Pancreas (tissue), 10 donors: ENCODE results near the gene PBRM1. TPM values are rescaled to one million over a fixed set of nuclear protein-coding genes. Genes with fewer than 3 reads are reported as not detected.
A peak's percentile ranks its signal among the peaks of the same experiment; 100 is the strongest.

Experiments used
- ATAC-seq, 4 donors: fragments of 200-7000 bp; cut with Tn5 transposase; one replicate each; pipeline versions ENCODE4 v1.8.0 to v1.9.1; 2020; ENCODE audit warnings: mild to moderate bottlenecking in 4 of 4, moderate library complexity in 4 of 4
- DNase-seq, 6 donors: peaks; one replicate each; pipeline ENCODE4 v3.0.0-alpha.2; 2020
- FAIRE-seq: peaks from 2 replicates; lab custom pipeline; 2012; peaks lifted over from hg19 to GRCh38; lab: Jason Lieb, UNC
- H3K27ac ChIP-seq, 4 donors: fragments of 200-600 bp; sonication (generic); 1 replicate in 3 of 4; 2 replicates in 1 of 4; pipeline versions ENCODE4 v1.5.0 to v1.8.0; 2020
- H3K27me3 ChIP-seq, 4 donors: fragments of 200-600 bp; one replicate each; pipeline ENCODE4 v1.8.0; 2021
- H3K36me3 ChIP-seq, 3 donors: fragments of 200-600 bp; sonication (generic) in 1 of 3; one replicate each; pipeline versions ENCODE4 v1.5.0 to v1.8.0; 2020 to 2021
- H3K4me1 ChIP-seq, 3 donors: fragments of 200-600 bp; one replicate each; pipeline ENCODE4 v1.8.0; 2021
- H3K4me3 ChIP-seq, 4 donors: fragments of 200-600 bp; sonication (generic) in 2 of 4; one replicate each; pipeline versions ENCODE4 v1.5.0 to v1.8.0; 2020 to 2021
- H3K9me3 ChIP-seq, 4 donors: fragments of 200-600 bp; one replicate each; pipeline ENCODE4 v1.8.0; 2021
- CTCF ChIP-seq, 4 donors: fragments of 200-600 bp; sonication (generic) in 3 of 4; IDR thresholded peaks; one replicate each; pipeline versions ENCODE4 v1.5.0 to v1.8.0; 2021; ENCODE audit warnings: antibody characterized with exemption in 4 of 4
- WGBS, 2 donors: extraction: QIAGEN DNeasy Blood & Tissue Kit; methylation state at CpG; one replicate each; pipeline ENCODE4 v1.1.7; 2013; 5-methylcytosine and 5-hydroxymethylcytosine counted together
- intact Hi-C, 3 donors: fragments of 100-400 bp; cut with DNase I; formaldehyde crosslinking; loops; one replicate each; pipeline versions ENCODE4 v1.11.1 to v1.14.2; 2022
- polyA plus RNA-seq, 2 donors: library from polyadenylated mRNA; stranded (reverse); fragments of 200-250 nt; gene quantifications; one replicate each; pipeline ENCODE4 v1.2.3, GENCODE V29; 2013
- total RNA-seq, 6 donors: library from RNA; stranded (reverse); fragmentation: NEBNext Ultra II Directional in 4 of 6; extraction: Animal tissue kit (Norgen Biotek cat#: 25700) in 4 of 6; gene quantifications; one replicate each; pipeline versions ENCODE4 v1.2.1 to v1.2.4, GENCODE V29; 2021 to 2023
- donor health status: healthy with polysubstance abuse.
- donor health status: DM: no; HTN: no; CAD: no; lungs with moderate emphysema.
- donor health status: DM: no; HTN: no; CAD: no.
- donor health status: control.
- donor health status: control.
- donor health status: Bipolar disorder and iron deficiency.
- donor health status: DM: yes; HTN: yes; CAD: no.
- donor health status: DM: no; HTN: no; CAD: no.
- donor health status: DM: no; HTN: no; CAD: no.
- donor health status: DM: yes; HTN: yes; CAD: no.

Gene PBRM1
- total and polyA plus RNA-seq, 8 donors, result 7.4 to 34.9 (median 22.5) TPM

DNA sequence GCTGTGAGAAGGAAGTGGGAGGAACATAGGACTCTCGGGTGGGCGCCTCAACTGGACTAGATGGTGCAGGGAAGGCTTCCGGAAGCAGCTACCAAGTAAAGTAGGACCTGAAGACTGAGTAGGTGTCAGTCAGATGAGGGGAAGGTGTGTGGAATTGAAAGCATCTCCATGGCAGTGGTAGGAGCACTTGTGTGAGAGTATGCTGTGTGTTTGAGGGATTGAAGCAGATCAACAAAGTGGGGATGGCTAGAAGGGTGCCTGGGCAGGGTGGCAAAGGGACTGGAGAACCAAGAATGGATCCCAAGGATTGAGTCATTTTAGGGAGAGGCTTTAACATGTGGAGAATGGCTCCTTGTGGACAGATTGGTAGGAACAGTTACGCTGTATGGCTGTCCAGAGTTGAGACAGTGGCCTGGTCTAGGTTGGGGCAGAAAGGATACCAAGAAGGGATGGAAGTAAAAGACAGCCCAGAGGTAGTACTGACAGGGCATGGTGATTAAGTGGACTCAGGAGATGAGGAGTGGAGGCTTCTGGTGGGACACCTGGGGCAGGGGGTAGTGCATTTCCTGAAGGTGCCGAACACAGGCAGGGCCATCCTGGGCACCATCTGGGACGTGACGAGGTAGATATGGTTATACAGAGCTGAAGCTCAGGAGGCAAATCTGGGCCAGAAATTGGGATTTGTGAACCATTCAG is 147.8 kb downstream of the PBRM1 start:
- intact Hi-C loops, result no loop called here
- Histone ChIP-seq H3K4me3 (peak overlapping the region in 3 of 4 donors; percentile 51 to 65 (median 59)), H3K36me3 (no peaks in the 10 kb centered on the region), H3K27ac (peak overlapping the region in 2 of 4 donors; percentile 81 to 89), H3K4me1 (peaks cover 12 to 25% (median 13%) of the 10 kb centered on the region in 3 donors), H3K9me3 (no peaks in the 10 kb centered on the region), H3K27me3 (no peaks in the 10 kb centered on the region)
- no peak for TF ChIP-seq CTCF (IDR thresholded peaks at IDR 0.05)
- ATAC-seq (no peak), DNase-seq (peak in 1 of 6 donors; percentile 25), FAIRE-seq (no peak)
- 43 to 60% methylated on average over 7 of the region's 7 CpGs for WGBS, 2 donors

DNA sequence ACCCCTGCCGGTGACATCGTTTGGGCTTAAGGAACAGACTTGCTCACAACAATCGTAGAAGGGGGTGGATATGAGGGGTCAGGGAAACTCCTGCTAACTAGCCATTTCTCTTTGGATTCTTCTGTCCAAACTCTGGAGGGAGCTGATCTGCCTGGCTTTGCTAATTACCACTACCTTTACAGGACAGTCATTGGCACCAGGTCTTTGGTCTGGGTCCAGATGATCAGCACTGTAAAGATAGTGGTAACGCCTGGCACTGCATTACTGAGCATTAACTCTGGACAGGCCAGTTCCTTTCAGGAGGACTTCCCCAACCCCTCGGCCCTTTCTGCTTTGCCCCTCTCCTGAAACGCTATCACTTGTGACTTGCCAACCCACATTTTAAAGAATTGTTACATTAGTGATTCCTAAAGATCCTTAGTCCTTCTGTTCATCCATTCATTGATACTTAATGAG is 148.5 kb downstream of the PBRM1 start:
- Histone ChIP-seq H3K9me3 (no peaks in the 10 kb centered on the region), H3K27ac (peak overlapping the region; percentile 81 to 89 (median 86)), H3K27me3 (no peaks in the 10 kb centered on the region), H3K4me1 (peaks cover 12 to 25% (median 13%) of the 10 kb centered on the region in 3 donors), H3K36me3 (no peaks in the 10 kb centered on the region), H3K4me3 (peak overlapping the region; percentile 36 to 65 (median 55))
- peak in 1 of 4 donors; percentile 1 for ATAC-seq
- intact Hi-C loops, result no loop called here
- TF ChIP-seq CTCF (IDR thresholded peaks at IDR 0.05), result no peak
- 1 to 2% methylated on average over 6 of the region's 6 CpGs for WGBS, 2 donors
- no peak for FAIRE-seq
- DNase-seq, result no peak

DNA sequence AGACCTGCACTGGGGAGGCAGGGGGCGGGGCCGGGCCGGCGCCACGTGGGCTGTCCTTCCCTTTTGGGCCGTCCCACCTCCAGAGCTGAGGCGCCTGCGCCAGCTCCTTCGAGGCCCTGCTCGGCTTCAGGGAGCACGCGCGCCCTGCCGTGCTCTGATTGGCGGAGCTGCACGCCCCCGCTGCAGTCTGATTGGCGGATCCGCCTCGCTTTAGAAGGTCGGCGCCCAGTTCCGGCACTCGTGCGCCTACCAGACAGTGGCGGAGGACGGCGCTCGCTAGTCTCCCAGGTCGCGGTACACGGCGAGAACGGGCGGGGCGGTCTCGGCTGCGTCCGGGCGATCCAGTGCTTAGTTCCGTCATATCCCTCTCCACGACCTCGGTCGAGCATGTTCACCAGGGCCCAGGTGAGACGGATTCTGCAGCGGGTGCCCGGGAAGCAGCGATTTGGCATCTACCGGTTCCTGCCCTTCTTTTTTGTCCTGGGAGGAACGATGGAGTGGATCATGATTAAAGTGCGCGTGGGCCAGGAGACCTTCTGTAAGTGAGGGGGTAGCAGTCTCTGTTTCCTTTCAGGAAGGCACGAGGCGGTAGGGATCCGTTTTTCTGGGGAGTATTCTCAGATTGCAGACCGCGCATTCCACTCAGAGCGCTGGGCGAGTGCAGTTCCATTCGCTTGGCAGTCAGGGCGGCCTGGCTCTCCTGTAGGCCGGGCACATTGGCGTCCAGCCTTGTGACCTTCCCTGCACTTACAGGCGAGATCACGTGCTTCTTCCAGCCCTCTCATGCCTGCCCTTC is 149.1 kb downstream of the PBRM1 start, which contains the start of gene UQCC5:
Gene UQCC5, plus strand, starts transcription at position 237 of the 796 bp plus-strand sequence. Its CDS starts 151 bp downstream, at position 388.
- TF ChIP-seq CTCF (IDR thresholded peaks at IDR 0.05), result no peak
- DNase-seq (peak; percentile 96 to 99 (median 98)), ATAC-seq (peak; percentile 91 to 95 (median 92)), FAIRE-seq (peak; percentile 78)
- Histone ChIP-seq H3K27me3 (no peaks in the 10 kb centered on the region), H3K27ac (peak within 1 kb of the TSS; percentile 81 to 89 (median 86)), H3K4me1 (peaks cover 12 to 25% (median 13%) of the 10 kb centered on the region in 3 donors), H3K36me3 (no peaks in the 10 kb centered on the region), H3K4me3 (peak within 1 kb of the TSS; percentile 36 to 65 (median 55)), H3K9me3 (no peaks in the 10 kb centered on the region)
- intact Hi-C loops, result no loop called here
- 0 to 1% methylated on average over 61 to 65 of the region's 65 CpGs for WGBS, 2 donors

DNA sequence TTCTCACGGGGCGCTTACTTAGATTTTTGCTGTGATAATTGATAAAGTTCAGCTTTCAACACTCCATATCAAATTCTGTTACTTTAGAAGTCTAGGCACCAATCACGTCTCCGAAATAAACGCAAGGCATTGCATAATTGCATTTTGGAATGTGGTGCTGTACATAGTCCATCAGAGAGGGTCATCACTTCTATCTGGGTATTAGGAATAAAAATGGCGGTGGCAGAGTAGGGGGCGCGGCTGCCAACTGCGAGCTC is 149.7 kb downstream of the PBRM1 start:
- 6 to 8% methylated on average over 9 of the region's 9 CpGs for WGBS, 2 donors

More for the DNA sequence above, 149.7 kb downstream of the PBRM1 start:
- DNase-seq, result no peak
- no peak for TF ChIP-seq CTCF (IDR thresholded peaks at IDR 0.05)
- FAIRE-seq, result no peak
- Histone ChIP-seq H3K27ac (peak overlapping the region in 1 of 4 donors; percentile 1), H3K4me3 (peak overlapping the region in 2 of 4 donors; percentile 59 to 65), H3K36me3 (no peaks in the 10 kb centered on the region), H3K27me3 (no peaks in the 10 kb centered on the region), H3K4me1 (peaks cover 12 to 25% (median 13%) of the 10 kb centered on the region in 3 donors), H3K9me3 (no peaks in the 10 kb centered on the region)
- intact Hi-C loops, result no loop called here
- ATAC-seq, result no peak
